ENCODE data around the gene TSPAN3. TPM values are rescaled to one million over a fixed set of nuclear protein-coding genes. Genes with fewer than 3 reads are reported as not detected.

The TSPAN3 gene
- total RNA-seq, 1 donor from 2014 or later = 223 TPM

- no peak for TF ChIP-seq EZH2 (IDR thresholded peaks at IDR 0.05; ENCODE audit: insufficient read depth, low read length)
- TF ChIP-seq CTCF (IDR thresholded peaks at IDR 0.05; ENCODE audit: insufficient read depth, low read depth, low read length) = no peak
- Mint-ChIP-seq H3K4me3 (ENCODE audit: unreplicated experiment) (no peak overlapping the region), H3K27ac (ENCODE audit: unreplicated experiment) (no peak overlapping the region), H3K4me1 (ENCODE audit: low read depth, unreplicated experiment) (peaks cover 23% of the 10 kb centered on the region), H3K36me3 (ENCODE audit: low read depth, unreplicated experiment) (no peaks in the 10 kb centered on the region), H3K9me3 (ENCODE audit: unreplicated experiment) (no peaks in the 10 kb centered on the region), H3K27me3 (ENCODE audit: low read depth, unreplicated experiment) (no peaks in the 10 kb centered on the region)
- FAIRE-seq = no peak
- no peaks in the 10 kb centered on the region for H3K36me3 ChIP-seq (ENCODE audit: insufficient read depth, low read length)
- H3K9ac ChIP-seq (ENCODE audit: low read length) = no peak overlapping the region
- H3K4me2 ChIP-seq (ENCODE audit: low read length) = peak overlapping the region; percentile 8
- no peak overlapping the region for H3K27ac ChIP-seq (ENCODE audit: low read depth, low read length)
- H3K4me1 ChIP-seq (ENCODE audit: insufficient read depth, low read length) = peaks cover 25% of the 10 kb centered on the region
- no peak for DNase-seq (ENCODE audit: low read depth)
- no peak overlapping the region for H2AFZ ChIP-seq (ENCODE audit: low read depth, low read length)
- no peak overlapping the region for H3K4me3 ChIP-seq (ENCODE audit: insufficient read depth, low read depth, low read length)
- peaks cover 70% of the 10 kb centered on the region for H3K79me2 ChIP-seq (ENCODE audit: insufficient read depth, low read length)
- peaks cover 63% of the 10 kb centered on the region for H4K20me1 ChIP-seq (ENCODE audit: insufficient read depth, low read length)
- no peaks in the 10 kb centered on the region for H3K9me3 ChIP-seq (ENCODE audit: insufficient read depth, low read depth, low read length)
- no peaks in the 10 kb centered on the region for H3K27me3 ChIP-seq (ENCODE audit: insufficient read depth, low read length)
These were observed 3.1 kb downstream of the TSPAN3 start for GRCh38 chr15:77067691-77068367.

- Histone ChIP-seq H3K27me3 (ENCODE audit: insufficient read depth, low read length) (no peaks in the 10 kb centered on the region), H3K27ac (ENCODE audit: low read depth, low read length) (no peak overlapping the region), H4K20me1 (ENCODE audit: insufficient read depth, low read length) (peaks cover 69% of the 10 kb centered on the region), H2AFZ (ENCODE audit: low read depth, low read length) (no peak overlapping the region), H3K79me2 (ENCODE audit: insufficient read depth, low read length) (peaks cover 77% of the 10 kb centered on the region), H3K9ac (ENCODE audit: low read length) (no peak overlapping the region), H3K36me3 (ENCODE audit: insufficient read depth, low read length) (no peaks in the 10 kb centered on the region), H3K4me2 (ENCODE audit: low read length) (peak overlapping the region; percentile 8), H3K9me3 (ENCODE audit: insufficient read depth, low read depth, low read length) (no peaks in the 10 kb centered on the region), H3K4me3 (ENCODE audit: insufficient read depth, low read depth, low read length) (no peak overlapping the region), H3K4me1 (ENCODE audit: insufficient read depth, low read length) (peaks cover 25% of the 10 kb centered on the region)
- no peaks in the 10 kb centered on the region for H3K27me3 Mint-ChIP-seq (ENCODE audit: low read depth, unreplicated experiment)
- TF ChIP-seq CTCF (IDR thresholded peaks at IDR 0.05; ENCODE audit: insufficient read depth, low read depth, low read length) (no peak), EZH2 (IDR thresholded peaks at IDR 0.05; ENCODE audit: insufficient read depth, low read length) (no peak)
- H3K4me3 Mint-ChIP-seq (ENCODE audit: unreplicated experiment) = no peak overlapping the region
- H3K4me1 Mint-ChIP-seq (ENCODE audit: low read depth, unreplicated experiment) = peaks cover 25% of the 10 kb centered on the region
- no peak for DNase-seq (ENCODE audit: low read depth)
- no peak for FAIRE-seq
- H3K9me3 Mint-ChIP-seq (ENCODE audit: unreplicated experiment) = no peaks in the 10 kb centered on the region
- no peak overlapping the region for H3K27ac Mint-ChIP-seq (ENCODE audit: unreplicated experiment)
- no peaks in the 10 kb centered on the region for H3K36me3 Mint-ChIP-seq (ENCODE audit: low read depth, unreplicated experiment)
These were observed 3.8 kb downstream of the TSPAN3 start for GRCh38 chr15:77066971-77067690.

Measured in astrocyte (in vitro differentiated cells and primary cell).